GM18502 (cell line): ENCODE measurements around the gene FRMD1.

Experiments
- ATAC-seq: cut with Tn5 transposase; IDR thresholded peaks from one replicate; pipeline ENCODE4 v1.9.1; 2021; ENCODE audit warnings: mild to moderate bottlenecking; ENCODE audit not compliant: unreplicated experiment, poor library complexity

Gene FRMD1

GRCh38 chr6:168096271-168096764 lies 17.3 kb upstream of the FRMD1 start:
- ATAC-seq: no peak

GRCh38 chr6:168095716-168096250 lies 16.8 kb upstream of the FRMD1 start:
- ATAC-seq: no peak

GRCh38 chr6:168095171-168095691 lies 16.2 kb upstream of the FRMD1 start:
- no peak for ATAC-seq

GRCh38 chr6:168093634-168094033 lies 14.6 kb upstream of the FRMD1 start:
- ATAC-seq: no peak

GRCh38 chr6:168093071-168093505 lies 14.1 kb upstream of the FRMD1 start:
- ATAC-seq: no peak

DNA sequence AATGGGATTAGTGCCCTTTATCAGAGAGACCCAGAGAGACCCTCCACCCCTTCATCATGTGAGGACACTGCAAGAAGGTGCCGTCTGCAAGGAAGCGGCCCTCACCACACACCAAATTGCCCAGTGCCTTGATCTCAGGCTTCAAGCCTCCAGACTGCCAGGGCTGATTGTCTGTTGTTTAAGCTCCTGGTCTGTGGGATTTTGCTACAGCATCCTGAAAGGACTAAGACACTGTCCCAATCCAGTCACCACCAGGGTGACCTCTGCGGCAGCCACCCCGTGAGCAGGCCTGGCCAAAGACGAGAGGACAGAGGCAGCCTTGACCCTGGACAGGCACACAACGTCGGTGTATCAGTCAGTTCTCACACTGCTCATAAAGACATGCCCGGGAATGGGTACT lies 13.5 kb upstream of the FRMD1 start:
- ATAC-seq: no peak

DNA sequence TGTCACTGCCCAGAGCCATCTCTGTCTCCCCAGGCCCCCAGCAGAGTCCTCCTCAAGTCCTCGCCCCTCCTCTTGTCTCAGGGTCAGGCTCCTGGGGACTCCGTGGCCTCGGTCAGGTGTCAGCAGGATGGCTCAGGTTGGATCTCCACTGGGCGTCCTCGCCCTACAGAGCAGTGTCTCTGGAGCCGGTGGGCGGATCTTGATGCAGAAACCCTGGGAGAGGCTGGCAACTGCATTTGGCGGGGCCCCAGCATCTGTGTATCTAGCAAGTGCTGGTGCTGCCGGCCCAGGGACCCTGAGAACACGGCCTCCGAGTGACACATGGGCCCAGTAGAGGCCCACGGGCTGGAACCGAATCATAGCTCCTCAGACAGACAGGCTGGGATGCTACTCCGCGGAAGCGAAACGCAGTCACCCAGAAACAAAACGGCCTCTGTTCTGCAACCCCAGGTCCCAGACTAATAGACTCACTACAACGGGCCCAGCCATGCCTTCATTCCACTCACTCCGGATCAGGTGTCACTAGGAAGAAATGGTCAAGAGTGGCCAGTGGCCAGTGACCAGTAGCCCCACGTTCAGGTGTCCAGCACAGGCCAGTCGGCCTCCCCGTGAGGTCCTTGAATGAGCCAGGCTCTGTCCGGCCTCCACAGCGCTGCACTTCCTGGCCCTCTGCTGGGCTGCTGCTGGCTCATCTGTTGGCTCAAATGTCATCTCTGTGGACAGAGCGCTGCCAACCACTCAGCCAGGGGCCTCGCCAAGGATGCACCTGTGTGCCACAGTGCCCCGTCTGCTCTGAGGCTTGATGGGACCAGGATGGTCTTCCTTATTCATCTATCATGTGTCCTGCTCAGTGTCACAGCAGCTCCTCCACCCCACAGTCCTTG lies 12.6 kb upstream of the FRMD1 start:
- no peak for ATAC-seq

- no peak for ATAC-seq
These were observed 11.7 kb upstream of the FRMD1 start for GRCh38 chr6:168090706-168091105.

GRCh38 chr6:168090064-168090690 lies 11.2 kb upstream of the FRMD1 start:
- no peak for ATAC-seq

DNA sequence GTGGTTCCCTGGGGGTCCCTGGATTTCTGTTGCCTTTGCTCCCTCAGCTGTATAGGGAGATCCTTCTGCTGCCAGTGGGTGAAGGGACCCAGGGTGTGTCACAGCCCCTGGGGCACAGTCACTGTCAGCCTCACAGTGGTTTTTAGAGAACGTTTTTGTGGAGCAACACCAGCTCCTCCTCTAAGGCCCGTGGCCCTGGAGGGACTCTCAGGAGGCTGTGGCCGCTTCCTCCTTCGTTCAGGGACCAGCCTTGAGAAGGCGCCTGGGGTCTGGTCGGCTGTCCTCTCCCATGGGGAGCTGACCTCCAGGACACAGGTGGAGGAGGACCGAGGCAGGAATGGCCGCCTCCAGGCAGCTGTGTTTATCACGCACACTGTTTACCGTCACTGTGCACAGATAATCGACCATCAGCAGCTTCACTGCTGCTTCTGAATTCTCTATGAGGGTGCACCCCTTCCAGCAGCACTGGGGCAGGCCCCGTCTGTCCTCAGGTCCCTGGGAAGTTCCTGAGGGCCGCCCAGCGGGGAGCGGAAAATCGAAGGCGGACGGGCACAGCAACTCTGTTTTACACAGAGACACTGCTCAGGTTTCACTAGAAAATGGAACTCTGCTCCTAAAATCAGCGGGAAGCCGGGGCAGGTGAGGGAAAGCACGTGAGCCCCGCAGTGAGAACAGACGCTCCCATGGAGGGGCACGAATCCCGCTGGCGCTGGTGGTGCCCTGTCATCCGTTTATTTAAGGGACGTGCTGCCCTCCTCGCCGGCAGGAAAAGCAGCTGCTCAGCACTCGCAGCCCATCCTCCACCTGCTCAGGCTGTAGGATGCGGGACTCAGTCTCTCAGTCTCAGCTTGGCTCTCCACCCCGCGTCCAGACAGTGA lies 10.4 kb upstream of the FRMD1 start:
- ATAC-seq: no peak

GRCh38 chr6:168088161-168089053 lies 9.4 kb upstream of the FRMD1 start:
- no peak for ATAC-seq

GRCh38 chr6:168087436-168088160 lies 8.6 kb upstream of the FRMD1 start:
- ATAC-seq: no peak

- ATAC-seq: no peak
These were observed 7.6 kb upstream of the FRMD1 start for GRCh38 chr6:168086616-168087015.

- no peak for ATAC-seq
These were observed 7.1 kb upstream of the FRMD1 start for GRCh38 chr6:168086066-168086465.

DNA sequence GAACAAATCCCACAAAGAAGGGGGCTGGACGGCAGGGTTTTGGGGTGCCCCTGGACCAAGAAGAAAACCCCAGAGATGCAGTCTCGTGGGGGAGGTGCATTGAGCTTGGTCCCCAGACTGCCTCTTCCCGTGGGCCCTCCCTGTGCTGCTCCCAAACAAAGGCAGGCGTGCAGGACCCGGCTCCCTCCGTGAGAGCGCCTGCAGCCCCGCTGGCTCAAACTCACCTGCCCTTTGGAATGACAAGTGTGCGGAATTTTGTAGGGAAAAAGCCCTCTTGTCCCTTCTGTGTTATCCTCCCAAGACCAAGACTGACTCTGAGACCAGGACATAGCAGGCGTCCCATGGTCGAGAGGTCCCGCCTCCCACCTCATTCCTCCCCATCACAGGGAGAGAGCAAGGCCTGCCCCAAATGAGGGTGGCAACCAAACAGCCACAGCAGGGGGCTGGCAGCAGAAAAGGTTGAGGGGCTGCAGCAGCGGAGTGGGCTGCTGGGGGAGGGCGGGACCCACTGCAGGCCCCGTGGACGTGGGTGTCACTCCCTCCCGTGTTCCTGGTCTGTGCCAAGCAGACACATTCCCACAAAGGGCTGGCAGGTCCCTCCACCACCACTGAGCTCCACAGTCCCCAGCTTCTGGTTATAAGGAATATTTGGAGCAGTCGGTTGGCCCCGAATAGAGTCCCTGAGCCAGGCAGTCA lies 5.6 kb upstream of the FRMD1 start:
- ATAC-seq: no peak

DNA sequence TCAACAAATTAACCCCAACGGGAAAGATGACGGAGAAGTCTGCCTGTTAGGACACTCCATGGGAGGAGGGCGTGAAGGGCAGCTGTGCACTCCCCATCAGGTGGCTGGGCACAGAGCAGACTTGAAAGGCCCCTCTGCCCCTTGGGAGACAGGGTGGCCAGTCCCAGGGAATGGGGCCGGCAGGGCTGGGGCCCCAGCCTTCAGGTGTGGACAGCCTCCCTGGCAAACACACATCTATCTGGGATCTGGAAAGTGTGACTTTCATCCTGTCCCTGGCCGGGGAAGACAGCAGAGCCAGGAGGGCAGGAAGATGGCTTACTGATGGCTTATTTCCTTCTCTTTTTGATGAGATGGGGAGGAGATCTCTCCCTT lies 4.5 kb upstream of the FRMD1 start:
- no peak for ATAC-seq

DNA sequence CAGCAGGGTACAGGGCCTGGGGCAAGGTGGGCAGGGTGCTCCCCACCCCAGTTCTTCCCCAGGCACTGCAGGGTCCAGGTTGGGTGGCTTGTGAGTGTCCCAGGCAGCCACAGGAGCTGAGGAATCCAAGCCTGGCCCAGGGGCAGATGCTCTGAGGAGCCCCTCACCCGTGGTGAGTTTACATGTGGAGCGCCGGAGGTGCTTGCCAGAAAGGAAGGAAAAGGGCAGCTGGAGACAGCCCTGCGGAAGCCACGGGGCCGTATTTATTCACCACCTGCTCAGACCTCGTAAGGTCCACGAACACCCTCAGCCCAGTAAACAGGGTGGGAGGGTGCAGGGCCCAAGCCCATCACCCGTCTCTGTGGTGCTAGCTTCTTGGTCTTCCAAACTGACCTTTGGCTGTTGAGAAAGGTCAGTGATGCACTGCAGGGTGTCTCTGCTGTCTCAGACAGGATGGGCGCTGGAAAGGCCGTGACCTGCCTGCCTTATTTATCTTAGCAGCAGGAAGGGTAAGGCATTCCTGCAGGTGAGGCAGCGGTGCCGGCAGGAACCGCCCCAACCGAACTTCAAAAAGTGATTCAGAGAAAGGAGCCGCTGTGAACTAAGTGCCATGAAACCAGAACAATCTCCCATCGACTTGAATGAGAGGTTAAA lies 4.0 kb upstream of the FRMD1 start:
- no peak for ATAC-seq
